ENCODE measurements around the gene SLC17A8.

The SLC17A8 gene

GRCh38 chr12:100371146-100371545 lies 14.3 kb downstream of the SLC17A8 start:
- no peak for DNase-seq (ENCODE audit: low spot score)

GRCh38 chr12:100372853-100373640 lies 16.2 kb downstream of the SLC17A8 start:
- no peak for DNase-seq (ENCODE audit: low spot score)

DNA sequence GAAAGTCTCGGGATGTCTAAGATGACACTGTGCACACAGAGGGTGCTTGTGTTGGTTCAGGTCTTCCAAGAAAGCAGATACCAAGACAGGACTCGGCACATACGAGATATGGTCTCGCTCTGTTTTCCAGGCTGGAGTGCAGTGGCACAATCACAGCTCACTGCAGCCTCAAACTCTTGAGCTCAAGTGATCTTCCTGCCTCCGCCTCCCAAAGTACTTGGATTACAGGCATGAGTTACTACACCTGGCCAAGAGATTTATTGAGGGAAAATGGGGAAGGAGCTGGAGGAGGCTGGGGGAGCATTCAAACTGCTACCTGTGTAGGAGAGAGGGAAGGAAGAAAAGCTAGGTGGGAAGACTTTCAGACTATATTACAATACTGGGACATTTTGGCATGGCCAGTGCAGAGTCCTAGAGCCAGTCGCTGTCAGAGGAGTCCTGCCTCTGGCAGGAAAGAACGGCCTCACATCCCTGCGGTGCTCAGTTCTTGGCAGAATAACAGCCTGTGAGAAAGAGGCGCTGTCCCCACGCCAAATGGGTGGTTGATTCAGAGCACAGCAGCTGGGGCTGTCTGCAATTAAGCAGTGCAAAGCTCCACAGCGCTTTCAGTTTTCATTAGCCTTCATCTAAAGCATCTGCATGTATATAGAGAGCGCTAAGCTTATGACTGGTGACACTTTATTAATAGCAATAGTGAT lies 18.3 kb downstream of the SLC17A8 start:
- peak; percentile 11 for DNase-seq (ENCODE audit: low spot score)

GRCh38 chr12:100376161-100376560 lies 19.3 kb downstream of the SLC17A8 start:
- DNase-seq (ENCODE audit: low spot score) = no peak

GRCh38 chr12:100381379-100381778 lies 24.5 kb downstream of the SLC17A8 start:
- DNase-seq (ENCODE audit: low spot score) = no peak

- no peak for DNase-seq (ENCODE audit: low spot score)
These were observed 25.5 kb downstream of the SLC17A8 start for GRCh38 chr12:100382338-100382737.

DNA sequence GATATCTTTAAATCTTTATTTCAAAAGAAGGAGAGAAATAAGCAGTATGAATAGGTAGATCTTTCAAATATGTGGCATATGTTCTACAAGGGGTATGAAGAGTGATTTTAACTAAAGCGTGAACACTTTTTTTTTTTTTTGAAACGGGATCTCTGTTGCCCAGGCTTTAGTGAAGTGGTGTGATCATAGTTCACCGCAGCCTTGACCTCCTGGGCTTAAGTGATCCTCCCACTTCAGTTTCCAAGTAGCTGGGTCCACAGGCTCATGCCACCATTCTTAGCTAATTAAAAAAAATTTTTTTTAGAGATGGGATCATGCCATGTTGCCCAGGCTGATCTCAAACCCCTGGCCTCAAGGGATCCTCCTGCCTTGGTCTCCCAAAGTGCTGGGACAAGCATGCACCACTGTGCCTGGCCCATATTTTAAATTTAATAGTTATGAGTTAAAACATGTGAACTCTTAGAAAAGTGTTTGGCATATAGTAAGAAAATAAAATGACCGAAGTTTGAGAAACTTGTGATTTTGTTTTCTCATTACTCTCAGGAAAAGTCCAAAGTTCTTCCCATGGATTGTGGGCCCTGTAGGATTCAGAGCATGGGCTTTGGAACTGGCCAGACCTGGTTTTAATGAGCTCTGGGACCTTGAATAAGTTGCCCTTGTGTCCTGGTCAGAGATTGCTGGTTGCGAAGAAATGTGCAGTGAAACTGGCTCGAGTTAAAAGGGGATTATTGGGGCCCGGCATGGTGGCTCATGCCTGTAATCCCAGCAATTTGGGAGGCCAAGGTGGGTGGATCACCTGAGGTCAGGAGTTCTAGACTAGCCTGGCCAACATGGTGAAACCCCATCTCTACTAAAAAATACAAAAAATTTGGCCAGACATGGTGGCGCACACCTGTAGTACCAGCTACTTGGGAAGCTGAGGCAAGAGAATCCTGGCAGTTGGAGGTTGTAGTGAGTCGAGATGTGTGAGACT lies 27.0 kb downstream of the SLC17A8 start:
- no peak for DNase-seq (ENCODE audit: low spot score)

DNA sequence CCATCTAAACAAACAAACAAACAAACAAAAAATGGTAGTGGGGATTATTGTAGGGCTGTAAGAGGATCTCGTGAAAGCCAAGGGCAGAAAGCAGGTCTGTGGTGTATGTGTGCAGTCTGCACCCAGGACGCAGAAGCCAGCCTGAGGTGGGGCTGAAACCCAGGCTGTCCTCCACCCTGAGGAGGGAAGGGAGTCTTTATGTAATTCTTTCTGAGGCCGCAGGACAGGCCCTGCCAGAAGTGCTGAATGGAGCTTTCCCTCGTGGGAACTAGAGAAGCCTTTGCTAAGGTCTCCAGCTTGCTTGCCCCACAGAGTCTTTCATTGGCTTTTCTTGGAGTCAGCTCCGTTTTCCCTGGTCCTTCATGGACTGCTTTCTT lies 27.7 kb downstream of the SLC17A8 start:
- no peak for DNase-seq (ENCODE audit: low spot score)

DNA sequence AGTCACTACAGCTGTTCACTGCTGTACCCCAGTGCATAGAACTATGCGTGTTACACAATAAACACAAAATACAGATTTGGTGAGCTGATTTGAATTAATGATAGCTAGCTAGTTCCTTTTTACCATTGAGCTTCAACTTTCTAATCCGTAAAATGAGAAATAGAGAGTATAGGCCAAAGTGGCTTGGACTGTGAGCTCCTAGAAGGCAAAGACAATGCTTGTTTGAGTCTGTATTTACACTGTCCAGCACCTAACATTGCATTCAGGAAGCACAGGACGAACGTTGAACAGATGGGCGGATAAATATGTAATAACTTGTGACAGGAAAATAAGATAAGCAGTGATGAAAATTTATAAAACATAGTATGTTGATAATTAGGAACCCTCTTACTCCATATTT lies 31.5 kb downstream of the SLC17A8 start:
- DNase-seq (ENCODE audit: low spot score) = no peak

GRCh38 chr12:100391856-100392255 lies 35.0 kb downstream of the SLC17A8 start:
- no peak for DNase-seq (ENCODE audit: low spot score)

GRCh38 chr12:100393200-100393599 lies 36.3 kb downstream of the SLC17A8 start:
- no peak for DNase-seq (ENCODE audit: low spot score)

GRCh38 chr12:100395811-100396210 lies 38.9 kb downstream of the SLC17A8 start:
- DNase-seq (ENCODE audit: low spot score) = no peak

- DNase-seq (ENCODE audit: low spot score) = no peak
These were observed 41.4 kb downstream of the SLC17A8 start for GRCh38 chr12:100398307-100398706.

DNA sequence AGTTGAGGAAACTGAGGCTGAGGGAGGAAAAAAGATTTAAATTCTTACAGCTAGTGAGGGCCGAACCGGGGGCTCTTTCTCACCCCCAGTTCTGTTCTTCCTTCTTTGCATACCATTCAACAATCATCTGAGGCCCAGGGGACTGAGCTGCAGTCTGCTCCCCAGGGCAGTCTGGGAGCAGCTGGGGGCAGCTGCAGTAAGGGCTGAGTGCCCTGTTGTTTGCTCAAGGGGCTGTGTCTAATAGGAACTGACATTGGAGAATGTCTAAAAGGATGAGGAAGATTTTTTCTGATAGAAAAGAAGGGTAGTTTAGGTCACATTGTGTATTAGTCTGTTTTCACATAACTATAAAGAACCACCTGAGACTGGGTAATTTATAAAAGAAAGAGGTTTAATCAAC lies 42.2 kb downstream of the SLC17A8 start:
- no peak for DNase-seq (ENCODE audit: low spot score)

GRCh38 chr12:100401660-100402059 lies 44.8 kb downstream of the SLC17A8 start:
- no peak for DNase-seq (ENCODE audit: low spot score)

DNA sequence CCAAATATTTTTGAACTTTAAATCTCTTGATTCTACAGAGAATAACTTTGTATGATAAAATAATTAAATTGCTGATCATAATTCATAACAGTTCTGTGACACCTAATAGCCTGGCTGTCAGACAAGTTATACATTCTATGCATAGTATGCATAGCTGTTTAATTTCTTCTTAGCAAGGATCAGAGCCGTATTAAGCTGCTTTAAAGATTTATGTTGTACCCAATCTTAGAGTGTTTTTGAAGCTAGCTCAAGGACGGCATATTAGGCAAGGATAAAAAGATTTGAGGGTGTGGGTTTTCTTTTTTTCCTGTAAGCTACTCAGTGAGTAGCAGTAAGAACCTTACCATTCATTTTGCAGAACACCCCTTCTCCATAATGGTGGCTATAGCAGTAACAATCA lies 45.9 kb downstream of the SLC17A8 start:
- DNase-seq (ENCODE audit: low spot score) = no peak

- no peak for DNase-seq (ENCODE audit: low spot score)
These were observed 46.6 kb downstream of the SLC17A8 start for GRCh38 chr12:100403446-100403845.

DNA sequence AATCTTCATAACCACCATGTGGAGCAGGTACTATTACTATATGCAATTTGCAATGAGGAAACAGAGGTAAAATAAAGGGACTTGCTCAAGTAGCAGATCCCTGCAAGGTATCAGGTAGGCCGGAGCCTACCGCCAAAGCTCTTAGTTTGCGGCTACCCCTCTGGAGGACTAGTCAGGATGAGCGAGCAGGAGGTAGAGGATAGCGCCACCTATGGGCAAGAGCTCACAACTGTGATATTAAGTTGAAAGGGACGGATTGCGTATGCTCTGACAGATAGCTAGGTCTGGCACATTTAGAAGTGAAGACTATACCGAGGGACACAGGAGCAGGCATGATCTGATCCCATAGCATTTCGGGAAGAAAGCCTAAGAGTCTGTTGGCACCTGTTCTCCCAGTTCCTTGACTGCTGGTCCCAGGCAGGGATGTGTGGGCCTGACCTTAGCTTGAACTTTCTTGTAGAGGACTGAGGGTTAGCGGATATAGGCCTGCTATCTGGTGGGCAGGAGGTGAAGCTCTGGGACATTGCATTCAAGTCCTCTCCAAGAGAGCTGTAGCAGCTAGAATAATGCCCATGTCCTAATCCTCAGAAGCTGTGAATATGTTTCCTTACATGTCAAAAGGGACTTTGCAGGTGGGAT lies 48.0 kb downstream of the SLC17A8 start:
- peak; percentile 60 for DNase-seq (ENCODE audit: low spot score)

DNA sequence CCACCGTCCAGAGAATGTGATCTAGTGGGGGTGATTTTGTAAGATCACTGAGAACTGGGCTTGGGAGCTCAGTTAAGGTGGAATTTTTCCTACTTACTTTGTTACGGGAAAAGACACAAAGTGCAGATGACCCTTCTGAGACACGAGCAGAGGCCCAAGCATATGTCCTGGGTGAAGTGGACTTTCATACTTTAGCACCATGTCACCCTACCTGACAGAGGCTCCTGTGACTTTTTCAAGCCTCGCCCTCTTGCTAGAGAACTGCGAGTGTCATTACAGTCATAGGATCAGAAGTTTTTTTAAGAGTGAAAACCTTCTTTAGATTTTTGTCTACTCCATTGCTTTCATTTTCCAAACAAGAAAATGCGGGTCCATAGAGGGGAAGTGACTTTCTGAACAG lies 56.1 kb downstream of the SLC17A8 start:
- no peak for DNase-seq (ENCODE audit: low spot score)

- DNase-seq (ENCODE audit: low spot score) = no peak
These were observed 57.9 kb downstream of the SLC17A8 start for GRCh38 chr12:100414739-100415138.

GRCh38 chr12:100422646-100423045 lies 65.8 kb downstream of the SLC17A8 start:
- DNase-seq (ENCODE audit: low spot score) = no peak

- no peak for DNase-seq (ENCODE audit: low spot score)
These were observed 69.3 kb downstream of the SLC17A8 start for GRCh38 chr12:100426145-100426544.

All from cerebellar cortex (tissue), 1 donor.